Tibial nerve (tissue), 3 donors: ENCODE results near the gene TUBB3.

Source experiments
- CTCF ChIP-seq, 5 experiments: fragments of 200-600 bp in 3 of 5; fragments of 450-650 bp in 2 of 5; sonication (generic) in 3 of 5; IDR thresholded peaks; one replicate each; pipeline ENCODE4 v1.5.1; 2016 to 2019; ENCODE audit warnings: antibody characterized with exemption in 5 of 5, mild to moderate bottlenecking in 3 of 5, moderate library complexity in 2 of 5
- POLR2A ChIP-seq, 2 donors: fragments of 450-650 bp; IDR thresholded peaks; one replicate each; pipeline ENCODE4 v1.6.1; 2017; ENCODE audit warnings: antibody characterized with exemption in 2 of 2, mild to moderate bottlenecking in 2 of 2, moderate library complexity in 2 of 2

- TF ChIP-seq CTCF (IDR thresholded peaks at IDR 0.05) (no peak), POLR2A (IDR thresholded peaks at IDR 0.05) (no peak)
Observed at GRCh38 chr16:89955001-89955685, 32.0 kb downstream of the TUBB3 start.
